Osteoblast (primary cell): Measurements from ENCODE around the gene CDC37. TPM values are rescaled to one million over a fixed set of nuclear protein-coding genes. Genes with fewer than 3 reads are reported as not detected.

Source experiments
- DNase-seq: peaks from one replicate; pipeline ENCODE4 v3.0.0; 2011; ENCODE audit warnings: low spot score, mixed read lengths; ENCODE audit not compliant: insufficient read length; ENCODE audit errors: missing footprints
- H2AFZ ChIP-seq: 2 replicates; pipeline ENCODE4 v1.6.0; 2011; ENCODE audit warnings: mild to moderate bottlenecking, low read length
- H3K27ac ChIP-seq: 2 replicates; pipeline ENCODE4 v1.5.1; 2011; ENCODE audit warnings: mild to moderate bottlenecking, low read depth, low read length, moderate library complexity
- H3K27me3 ChIP-seq: 2 replicates; pipeline ENCODE4 v1.6.0; 2012; ENCODE audit warnings: mild to moderate bottlenecking, control low read depth, inconsistent platforms, low read length, moderate library complexity; ENCODE audit not compliant: insufficient read depth
- H3K36me3 ChIP-seq: 2 replicates; pipeline ENCODE4 v1.5.1; 2011; ENCODE audit warnings: mild to moderate bottlenecking, low read length, control low read depth, moderate library complexity; ENCODE audit not compliant: insufficient read depth
- H3K4me1 ChIP-seq: 2 replicates; pipeline ENCODE4 v1.5.1; 2011; ENCODE audit warnings: mild to moderate bottlenecking, low read length, control low read depth, moderate library complexity; ENCODE audit not compliant: insufficient read depth
- H3K4me2 ChIP-seq: 2 replicates; pipeline ENCODE4 v1.6.0; 2011; ENCODE audit warnings: mild to moderate bottlenecking, low read length; ENCODE audit not compliant: insufficient read depth
- H3K4me3 ChIP-seq: fragments of 200-600 bp; sonication (generic); 3 replicates; pipeline ENCODE4 v1.5.1; 2012; ENCODE audit warnings: mild to moderate bottlenecking, low read length, inconsistent platforms; ENCODE audit not compliant: insufficient read depth
- H3K79me2 ChIP-seq: 2 replicates; pipeline ENCODE4 v1.6.0; 2012; ENCODE audit warnings: mild to moderate bottlenecking, low read length, control low read depth, inconsistent platforms; ENCODE audit not compliant: insufficient read depth
- H3K9me3 ChIP-seq: 2 replicates; pipeline ENCODE4 v1.5.1; 2011; ENCODE audit warnings: low read depth, low read length, control low read depth
- H4K20me1 ChIP-seq: 2 replicates; pipeline ENCODE4 v1.6.0; 2012; ENCODE audit warnings: mild to moderate bottlenecking, low read length, control low read depth; ENCODE audit not compliant: insufficient read depth
- total RNA-seq: library from RNA; depleted of rRNA; stranded (reverse); fragments of >200 nt; gene quantifications from 2 replicates; pipeline ENCODE4 v1.2.3, GENCODE V29; 2012
- TF ChIP-seq, protein P1 (sequence below): IDR thresholded peaks from 2 replicates; pipeline ENCODE4 v1.5.1; 2011; ENCODE audit warnings: mild to moderate bottlenecking, low read depth, low read length, moderate library complexity; ENCODE audit errors: extremely low read depth

Gene CDC37
- total RNA-seq, 1 donor = 154 TPM

DNA sequence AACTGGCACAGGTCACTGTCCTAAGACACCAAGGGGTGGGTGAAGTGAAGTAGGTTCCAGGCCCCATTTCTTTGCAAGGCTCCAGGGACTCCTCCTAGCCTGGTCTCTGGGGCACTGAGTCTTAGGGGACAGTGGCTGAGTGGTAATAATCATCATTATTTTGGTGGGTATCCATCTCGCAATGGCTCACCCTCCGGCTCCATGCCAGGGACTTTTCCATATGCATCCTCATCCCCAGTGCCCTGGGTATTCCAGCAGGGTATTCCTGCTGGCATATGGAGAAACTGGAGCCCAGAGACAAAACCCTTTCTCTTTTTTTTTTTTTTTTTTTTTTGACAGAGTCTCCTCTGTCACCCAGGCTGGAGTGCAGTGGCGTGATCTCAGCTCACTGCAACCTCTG, 19.5 kb upstream of the CDC37 start:
- peaks cover 52% of the 10 kb centered on the region for H3K27me3 ChIP-seq
- TF ChIP-seq, protein P1, sequence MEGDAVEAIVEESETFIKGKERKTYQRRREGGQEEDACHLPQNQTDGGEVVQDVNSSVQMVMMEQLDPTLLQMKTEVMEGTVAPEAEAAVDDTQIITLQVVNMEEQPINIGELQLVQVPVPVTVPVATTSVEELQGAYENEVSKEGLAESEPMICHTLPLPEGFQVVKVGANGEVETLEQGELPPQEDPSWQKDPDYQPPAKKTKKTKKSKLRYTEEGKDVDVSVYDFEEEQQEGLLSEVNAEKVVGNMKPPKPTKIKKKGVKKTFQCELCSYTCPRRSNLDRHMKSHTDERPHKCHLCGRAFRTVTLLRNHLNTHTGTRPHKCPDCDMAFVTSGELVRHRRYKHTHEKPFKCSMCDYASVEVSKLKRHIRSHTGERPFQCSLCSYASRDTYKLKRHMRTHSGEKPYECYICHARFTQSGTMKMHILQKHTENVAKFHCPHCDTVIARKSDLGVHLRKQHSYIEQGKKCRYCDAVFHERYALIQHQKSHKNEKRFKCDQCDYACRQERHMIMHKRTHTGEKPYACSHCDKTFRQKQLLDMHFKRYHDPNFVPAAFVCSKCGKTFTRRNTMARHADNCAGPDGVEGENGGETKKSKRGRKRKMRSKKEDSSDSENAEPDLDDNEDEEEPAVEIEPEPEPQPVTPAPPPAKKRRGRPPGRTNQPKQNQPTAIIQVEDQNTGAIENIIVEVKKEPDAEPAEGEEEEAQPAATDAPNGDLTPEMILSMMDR = no peak
- peaks cover 33% of the 10 kb centered on the region for H3K4me1 ChIP-seq
- no peaks in the 10 kb centered on the region for H3K9me3 ChIP-seq
- H3K4me2 ChIP-seq = no peak overlapping the region
- no peak overlapping the region for H3K4me3 ChIP-seq
- peaks cover 8% of the 10 kb centered on the region for H4K20me1 ChIP-seq
- no peaks in the 10 kb centered on the region for H3K79me2 ChIP-seq
- DNase-seq = peak; percentile 92
- H3K36me3 ChIP-seq = no peaks in the 10 kb centered on the region
- H3K27ac ChIP-seq = no peak overlapping the region
- no peak overlapping the region for H2AFZ ChIP-seq

DNA sequence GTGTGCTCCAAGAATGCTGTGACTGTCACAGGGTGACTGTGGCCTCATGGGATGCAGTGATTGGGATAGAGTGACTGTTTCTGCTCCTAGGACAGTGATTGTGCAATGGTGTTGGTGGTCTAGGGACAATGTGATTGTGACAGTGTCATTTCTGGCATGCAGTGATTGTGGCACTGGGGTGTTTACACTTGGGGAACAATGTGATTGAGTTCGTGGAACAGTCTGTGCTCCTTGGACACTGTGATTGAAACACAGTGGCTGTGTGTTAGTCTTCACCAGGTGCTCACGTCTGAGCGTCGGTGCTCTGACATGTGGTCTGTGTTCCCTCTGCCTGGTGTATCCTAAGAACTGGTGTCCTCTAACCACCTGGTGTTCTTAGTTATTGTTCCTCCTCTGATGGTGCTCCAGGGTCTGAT, 18.7 kb upstream of the CDC37 start:
- TF ChIP-seq, protein P1 = no peak

DNA sequence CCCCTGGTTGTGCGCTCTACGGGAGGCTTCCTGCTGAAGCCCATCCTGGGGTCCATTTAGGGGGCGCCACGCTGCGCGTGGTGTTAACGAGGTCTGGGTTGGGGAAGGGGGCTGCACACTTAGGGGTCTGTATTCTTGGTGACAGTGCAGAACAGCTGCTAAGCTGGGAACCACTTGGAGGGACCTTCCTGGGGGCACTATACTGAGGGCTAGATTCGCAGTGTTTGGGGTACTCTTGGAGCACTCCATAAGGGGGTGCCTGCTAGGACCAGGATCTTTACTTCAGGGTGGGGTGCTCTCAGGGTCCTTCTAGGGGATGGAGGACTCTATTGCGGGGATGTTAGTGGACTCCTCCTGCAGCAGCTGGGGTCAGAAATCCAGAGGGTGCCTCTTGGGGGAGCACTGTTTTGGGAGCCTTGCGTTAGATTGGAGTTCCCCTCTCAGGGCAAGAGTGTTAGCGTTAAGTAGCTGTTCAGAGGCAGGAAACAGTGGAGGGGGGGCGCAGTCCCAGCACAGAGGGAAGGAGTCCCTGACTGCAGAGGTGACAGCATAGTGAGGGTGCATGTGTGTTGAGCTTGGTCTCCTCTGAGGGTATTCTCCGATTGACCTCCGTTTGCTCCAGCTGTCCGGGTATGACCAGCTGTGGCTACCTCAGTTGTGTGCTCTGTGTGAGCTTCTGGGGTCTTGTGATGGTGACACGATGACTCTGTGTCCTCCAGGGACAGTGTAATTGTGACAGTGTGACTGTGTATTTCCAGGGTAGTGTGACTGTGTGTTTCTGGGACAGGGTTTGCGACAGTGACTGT, 18.1 kb upstream of the CDC37 start:
- Histone ChIP-seq H3K27me3 (peaks cover 65% of the 10 kb centered on the region), H3K4me1 (peaks cover 33% of the 10 kb centered on the region), H3K36me3 (no peaks in the 10 kb centered on the region), H4K20me1 (peaks cover 12% of the 10 kb centered on the region), H3K4me2 (no peak overlapping the region), H2AFZ (no peak overlapping the region), H3K27ac (no peak overlapping the region), H3K4me3 (no peak overlapping the region), H3K79me2 (no peaks in the 10 kb centered on the region), H3K9me3 (no peaks in the 10 kb centered on the region)
- TF ChIP-seq, protein P1 = no peak
- peak; percentile 84 for DNase-seq

More for the DNA sequence above, 18.7 kb upstream of the CDC37 start:
- Histone ChIP-seq H3K4me3 (no peak overlapping the region), H3K27ac (no peak overlapping the region), H3K36me3 (no peaks in the 10 kb centered on the region), H2AFZ (no peak overlapping the region), H3K27me3 (peaks cover 60% of the 10 kb centered on the region), H3K79me2 (no peaks in the 10 kb centered on the region), H3K4me1 (peaks cover 33% of the 10 kb centered on the region), H3K9me3 (no peaks in the 10 kb centered on the region), H3K4me2 (no peak overlapping the region), H4K20me1 (peaks cover 8% of the 10 kb centered on the region)
- DNase-seq = peak; percentile 72

DNA sequence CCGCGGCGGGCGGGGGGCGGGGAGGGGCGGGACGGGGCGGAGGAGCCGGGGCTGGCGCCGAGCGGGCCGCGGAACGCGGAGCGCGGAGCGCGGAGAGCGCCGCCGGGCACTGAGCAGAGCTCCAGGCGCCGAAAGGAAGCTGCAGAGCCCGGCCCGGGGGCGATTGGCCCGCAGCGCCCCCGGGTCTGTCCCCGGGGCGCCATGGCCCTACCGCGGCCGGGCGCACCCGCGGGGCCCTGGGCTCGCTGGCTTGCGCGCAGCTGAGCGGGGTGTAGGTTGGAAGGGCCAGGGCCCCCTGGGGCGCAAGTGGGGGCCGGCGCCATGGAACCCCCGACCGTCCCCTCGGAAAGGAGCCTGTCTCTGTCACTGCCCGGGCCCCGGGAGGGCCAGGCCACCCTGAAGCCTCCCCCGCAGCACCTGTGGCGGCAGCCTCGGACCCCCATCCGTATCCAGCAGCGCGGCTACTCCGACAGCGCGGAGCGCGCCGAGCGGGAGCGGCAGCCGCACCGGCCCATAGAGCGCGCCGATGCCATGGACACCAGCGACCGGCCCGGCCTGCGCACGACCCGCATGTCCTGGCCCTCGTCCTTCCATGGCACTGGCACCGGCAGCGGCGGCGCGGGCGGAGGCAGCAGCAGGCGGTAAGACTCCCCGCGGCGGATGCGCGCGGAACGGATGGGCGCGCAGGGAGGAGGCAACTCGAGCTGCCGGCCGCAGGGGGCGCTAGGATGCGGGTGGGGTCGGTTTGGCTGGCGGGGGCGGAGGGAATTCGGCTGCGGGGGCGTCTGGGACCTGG, 17.3 kb upstream of the CDC37 start, which contains the start of gene PDE4A:
TSS of gene PDE4A (plus strand) at position 95 of the 796 bp plus-strand sequence. CDS start at position 322, 227 bp downstream.
- H3K36me3 ChIP-seq = no peaks in the 10 kb centered on the region
- peak within 1 kb of the TSS; percentile 57 for H3K4me3 ChIP-seq
- H3K9me3 ChIP-seq = no peaks in the 10 kb centered on the region
- H3K79me2 ChIP-seq = no peaks in the 10 kb centered on the region
- peak; percentile 94 for DNase-seq
- TF ChIP-seq, protein P1 = no peak
- H3K27ac ChIP-seq = no peak within 1 kb of the TSS
- peaks cover 40% of the 10 kb centered on the region for H3K4me1 ChIP-seq
- peak within 1 kb of the TSS; percentile 68 for H3K4me2 ChIP-seq
- no peak within 1 kb of the TSS for H2AFZ ChIP-seq
- peaks cover 12% of the 10 kb centered on the region for H4K20me1 ChIP-seq
- H3K27me3 ChIP-seq = peaks cover 65% of the 10 kb centered on the region
